Mucosa of gallbladder (tissue), 1 donor: ENCODE measurements around the gene GRAP. TPM values are rescaled to one million over a fixed set of nuclear protein-coding genes. Genes with fewer than 3 reads are reported as not detected.
"Not testable (repeated sequence)": the region's sequence is repeated elsewhere in the genome, so short reads cannot be mapped to it uniquely, and the experiment has no call there.

ENCODE experiments used
- DNase-seq: peaks from one replicate; pipeline ENCODE4 v3.0.0-alpha.2; 2020; ENCODE audit warnings: low spot score
- total RNA-seq: library from RNA; stranded (reverse); gene quantifications from one replicate; pipeline ENCODE4 v1.2.1, GENCODE V29; 2021
- donor health status: DM: no; HTN: no; CAD: no.

GRAP gene
- total RNA-seq, 1 donor from 2014 or later, result 7.8 TPM

DNA sequence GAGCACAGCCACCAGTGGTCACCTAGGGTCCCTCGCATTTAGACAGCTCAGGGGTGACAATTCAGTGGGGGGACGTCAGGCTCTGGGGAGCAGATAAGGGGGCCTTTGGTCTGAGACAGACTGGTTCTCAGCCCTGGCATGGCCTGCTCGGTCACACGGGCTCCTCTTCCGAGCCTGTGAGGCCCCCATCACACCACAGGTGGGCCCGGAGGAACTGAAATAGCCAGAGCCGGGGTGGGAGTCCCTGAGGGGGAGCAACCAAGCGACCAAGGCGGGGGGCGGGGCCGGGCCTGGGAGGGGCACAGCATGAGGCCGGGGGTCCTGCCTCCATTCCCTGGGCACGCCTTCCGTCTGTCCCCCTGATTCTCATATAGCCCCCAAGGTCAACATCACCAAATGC lies 4.4 kb downstream of the GRAP start:
- DNase-seq, result not testable (repeated sequence)

DNA sequence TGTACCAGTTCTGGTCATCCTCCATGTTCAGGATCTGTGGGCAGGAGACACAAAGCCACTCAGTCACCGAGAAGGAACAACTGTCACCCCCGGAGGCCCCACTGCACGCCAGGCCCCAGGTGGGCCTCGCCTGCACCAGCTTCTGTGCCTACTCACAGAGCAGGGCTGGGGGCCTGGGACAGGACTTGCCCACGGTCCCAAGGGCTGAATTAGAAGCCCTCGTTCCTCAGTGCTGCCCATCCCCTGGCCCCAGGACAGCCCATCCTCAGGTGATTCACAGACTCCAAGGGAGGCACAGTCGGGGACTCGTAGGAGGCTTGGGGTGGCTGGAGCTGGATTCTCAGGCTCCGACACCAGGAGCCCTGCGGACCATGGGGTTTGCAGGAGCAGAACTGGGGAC lies 4.9 kb downstream of the GRAP start:
- not testable (repeated sequence) for DNase-seq

DNA sequence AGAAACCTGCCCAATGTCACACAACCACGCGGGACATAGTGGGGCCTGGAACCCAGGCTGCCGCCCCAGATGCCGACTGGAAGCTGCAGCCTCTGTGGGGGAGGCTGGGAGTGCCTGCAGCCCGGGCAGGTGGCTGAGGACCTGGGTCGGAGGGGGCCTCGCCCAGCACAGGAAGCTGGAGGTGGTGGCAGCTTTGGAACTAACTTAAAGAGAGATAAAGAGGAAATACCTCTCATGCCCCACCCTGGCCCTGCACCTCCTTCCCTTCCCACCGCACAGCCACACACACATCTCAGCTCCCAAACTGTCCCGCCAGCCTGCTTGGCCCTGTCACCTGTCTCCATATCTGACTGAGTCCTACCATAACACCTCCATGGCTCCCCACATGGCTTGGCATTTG lies 6.4 kb downstream of the GRAP start:
- not testable (repeated sequence) for DNase-seq

DNA sequence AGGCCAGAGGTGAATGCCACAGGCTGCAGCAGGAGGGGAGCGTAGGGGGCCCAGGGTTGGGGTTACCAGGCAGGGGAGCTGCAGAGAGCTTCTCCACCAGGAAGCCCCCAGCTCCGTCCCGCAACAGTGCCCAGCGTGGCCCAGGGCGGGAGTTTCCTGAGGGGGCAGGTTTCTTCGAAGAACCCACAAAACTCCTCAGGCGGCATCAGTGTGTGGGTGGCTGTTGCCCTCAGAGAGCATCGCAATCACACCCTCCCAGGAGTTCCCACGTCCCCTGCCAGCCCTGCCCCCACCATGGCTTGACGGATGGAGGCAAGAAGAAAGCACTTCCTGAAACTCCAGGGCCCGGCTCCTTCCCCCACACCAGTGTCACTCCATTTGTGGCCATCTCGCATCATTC lies 8.0 kb downstream of the GRAP start:
- DNase-seq, result not testable (repeated sequence)

DNA sequence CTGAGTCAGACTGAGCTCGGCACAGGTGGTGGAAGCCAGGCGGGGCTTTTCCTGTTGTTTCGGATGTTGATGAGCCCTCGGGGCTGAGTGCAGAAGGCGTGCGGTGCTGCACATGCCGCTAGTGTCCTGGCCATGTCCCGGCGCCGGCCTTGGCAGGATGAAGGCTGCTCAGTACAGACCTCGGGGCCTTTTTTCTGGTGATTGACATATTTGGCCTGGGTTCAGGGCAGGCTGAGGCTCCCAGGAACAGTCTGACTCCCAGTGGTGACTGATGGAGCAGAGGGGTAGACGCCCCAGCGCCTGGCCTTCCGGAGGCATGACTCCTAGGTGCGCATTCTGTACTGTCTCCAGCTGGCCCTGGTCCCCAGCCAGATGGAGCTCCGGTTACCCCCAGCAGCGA lies 8.8 kb downstream of the GRAP start:
- DNase-seq, result not testable (repeated sequence)

DNA sequence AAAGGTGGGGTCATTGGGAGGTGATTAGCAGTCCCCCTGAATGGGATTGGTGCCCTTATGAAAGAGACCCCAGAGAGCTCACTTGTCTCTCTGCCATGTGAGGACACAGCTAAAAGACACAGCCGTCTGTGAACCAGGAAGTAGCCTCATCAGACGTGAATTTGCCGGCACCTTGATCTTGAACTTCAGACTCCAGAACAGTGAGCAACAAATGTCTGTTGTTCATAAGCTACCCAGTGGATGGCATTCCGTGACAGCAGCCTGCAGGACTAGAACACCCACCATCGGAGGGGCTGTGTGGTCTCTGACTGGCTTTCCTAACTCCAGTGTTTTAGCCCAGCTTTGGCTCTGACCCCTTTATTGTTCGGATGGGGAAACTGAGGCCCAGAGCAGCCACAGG lies 9.2 kb downstream of the GRAP start:
- not testable (repeated sequence) for DNase-seq

DNA sequence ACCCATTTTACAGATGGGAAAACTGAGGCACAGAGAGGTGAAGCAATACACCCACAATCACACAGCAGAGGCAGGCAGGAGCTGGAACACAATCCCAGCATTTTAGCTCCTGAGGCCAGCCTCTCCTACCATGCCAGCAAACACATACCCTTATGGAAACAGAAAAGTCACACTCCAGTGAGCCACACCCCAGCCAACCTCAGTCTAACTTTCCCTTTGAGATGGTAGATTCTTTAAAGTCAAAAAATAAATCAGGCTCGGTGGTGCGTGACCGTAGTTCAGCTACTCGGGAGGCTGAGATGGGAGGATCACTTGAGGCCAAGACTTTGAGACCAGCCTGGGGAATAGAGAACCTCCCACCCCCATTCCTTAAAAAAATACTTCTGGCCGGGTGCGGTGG lies 10.6 kb downstream of the GRAP start:
- DNase-seq, result not testable (repeated sequence)

DNA sequence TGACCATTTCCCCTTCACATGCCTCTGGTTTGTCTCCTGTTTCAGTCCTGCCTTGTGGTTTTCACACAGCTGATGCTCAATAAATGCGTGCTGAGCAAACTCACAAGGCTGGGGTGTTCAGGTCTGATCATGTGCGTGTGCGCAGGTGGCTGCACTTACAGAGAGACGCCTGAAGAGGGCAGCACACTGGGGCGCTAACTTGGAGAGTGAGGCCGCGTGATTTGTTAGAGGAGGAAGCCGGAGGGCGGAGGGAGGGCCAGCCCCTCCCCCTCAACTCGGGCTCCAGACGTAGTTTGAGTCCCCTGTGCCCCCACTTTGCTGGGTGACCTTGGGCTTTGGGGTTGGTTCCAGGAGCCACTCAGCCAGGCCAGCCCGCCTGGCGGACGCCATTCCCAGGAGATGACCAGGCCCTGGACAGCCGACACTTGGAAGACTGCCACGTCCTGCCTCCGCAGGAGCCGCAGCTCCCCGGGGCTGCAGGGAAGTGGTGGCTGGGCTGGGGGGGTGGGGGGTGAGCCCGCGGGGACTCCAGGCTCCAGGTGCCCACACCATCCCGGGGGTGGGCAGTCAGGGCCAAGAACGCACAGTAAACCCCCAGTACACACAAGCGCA lies 14.3 kb downstream of the GRAP start:
- not testable (repeated sequence) for DNase-seq

DNA sequence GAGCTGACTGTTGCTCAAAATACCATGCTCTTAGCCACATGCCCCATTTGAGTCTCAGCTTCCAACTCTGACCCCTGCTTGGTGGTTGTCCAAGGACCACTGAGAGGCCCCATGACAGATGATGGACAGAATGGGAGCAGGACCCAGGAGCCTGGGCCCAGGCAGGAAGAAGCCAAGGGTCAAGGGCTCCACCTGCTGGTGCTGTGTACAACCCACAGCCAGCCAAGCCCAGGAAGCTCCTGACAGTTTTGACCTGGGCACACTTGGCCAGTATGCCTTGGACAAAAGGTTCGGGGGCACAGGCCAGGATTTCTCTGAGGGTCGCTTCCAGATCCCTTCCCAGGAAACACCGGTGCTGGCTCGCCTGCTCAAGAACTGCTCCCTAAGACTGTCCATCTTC lies 15.0 kb downstream of the GRAP start:
- DNase-seq, result peak; percentile 72

DNA sequence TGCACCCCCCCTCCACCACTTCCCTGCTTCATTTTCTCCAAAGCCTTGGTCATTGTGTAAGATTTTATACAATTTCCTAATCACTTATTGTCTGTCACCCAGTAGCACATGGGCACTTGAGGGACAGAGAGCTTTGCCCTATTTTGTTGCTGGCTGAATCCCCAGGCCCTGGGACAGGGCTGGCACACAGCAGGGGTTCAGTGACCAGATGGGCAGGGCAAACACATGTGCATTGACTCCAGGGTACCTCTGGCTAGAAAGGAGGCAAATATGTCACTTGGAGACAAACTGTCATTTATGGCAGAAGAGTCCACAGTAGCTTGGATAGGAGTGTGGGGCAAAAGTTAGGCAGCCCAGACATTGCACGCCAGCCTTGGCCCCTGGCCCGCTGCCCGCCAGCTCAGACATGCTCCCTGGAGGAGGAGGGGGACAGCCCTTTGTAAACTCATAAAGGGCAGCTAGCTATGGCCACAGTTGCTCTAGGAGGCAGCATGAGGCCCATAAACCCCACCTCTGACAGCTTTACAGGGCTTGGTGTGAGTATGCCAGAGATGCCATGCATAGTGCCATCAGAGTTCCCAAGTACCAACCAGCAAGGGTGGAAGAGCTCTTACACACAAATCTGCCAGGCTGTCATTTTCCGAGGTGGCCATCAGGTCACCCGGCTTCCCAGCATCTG lies 15.8 kb downstream of the GRAP start:
- DNase-seq, result not testable (repeated sequence)

DNA sequence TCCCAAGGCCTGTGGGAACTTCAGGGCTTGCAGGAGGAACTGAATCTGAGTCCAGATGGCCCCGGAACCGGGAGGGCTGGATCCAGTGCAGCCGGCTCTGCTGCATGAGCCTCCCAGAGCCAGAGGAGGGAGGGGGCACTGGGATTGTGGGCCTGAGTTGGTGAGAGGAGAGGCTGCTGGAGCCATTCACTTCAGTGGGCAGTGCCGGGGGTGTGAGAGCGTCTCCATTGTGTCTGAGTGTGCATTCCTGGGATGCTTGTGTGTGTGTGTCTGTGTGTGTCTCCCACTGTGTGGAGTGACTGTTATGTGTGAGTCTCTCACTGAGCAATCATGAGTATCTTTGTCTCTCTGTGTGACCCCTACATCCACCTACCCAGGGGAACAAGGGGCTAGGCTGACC lies 17.0 kb downstream of the GRAP start:
- not testable (repeated sequence) for DNase-seq

DNA sequence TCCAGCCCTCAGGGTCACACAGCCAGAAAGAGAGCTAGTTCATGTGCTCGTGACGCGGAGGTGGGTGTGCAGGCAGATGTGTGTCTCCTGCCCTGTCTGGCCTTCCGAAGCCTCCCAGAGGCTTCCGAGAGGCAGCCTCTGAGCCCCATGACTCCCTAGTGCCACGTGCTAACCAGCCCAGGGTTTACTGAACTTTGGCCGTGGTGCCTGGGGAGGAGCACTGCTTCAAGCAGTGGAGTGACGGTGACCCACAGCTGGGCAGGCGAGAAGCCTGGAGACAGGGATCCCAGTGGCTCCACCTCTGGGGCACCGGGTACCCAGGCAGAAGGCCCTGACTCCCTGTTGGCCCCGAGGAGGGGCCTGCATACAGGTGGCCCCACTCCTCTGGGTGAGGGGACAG lies 18.1 kb downstream of the GRAP start:
- not testable (repeated sequence) for DNase-seq

DNA sequence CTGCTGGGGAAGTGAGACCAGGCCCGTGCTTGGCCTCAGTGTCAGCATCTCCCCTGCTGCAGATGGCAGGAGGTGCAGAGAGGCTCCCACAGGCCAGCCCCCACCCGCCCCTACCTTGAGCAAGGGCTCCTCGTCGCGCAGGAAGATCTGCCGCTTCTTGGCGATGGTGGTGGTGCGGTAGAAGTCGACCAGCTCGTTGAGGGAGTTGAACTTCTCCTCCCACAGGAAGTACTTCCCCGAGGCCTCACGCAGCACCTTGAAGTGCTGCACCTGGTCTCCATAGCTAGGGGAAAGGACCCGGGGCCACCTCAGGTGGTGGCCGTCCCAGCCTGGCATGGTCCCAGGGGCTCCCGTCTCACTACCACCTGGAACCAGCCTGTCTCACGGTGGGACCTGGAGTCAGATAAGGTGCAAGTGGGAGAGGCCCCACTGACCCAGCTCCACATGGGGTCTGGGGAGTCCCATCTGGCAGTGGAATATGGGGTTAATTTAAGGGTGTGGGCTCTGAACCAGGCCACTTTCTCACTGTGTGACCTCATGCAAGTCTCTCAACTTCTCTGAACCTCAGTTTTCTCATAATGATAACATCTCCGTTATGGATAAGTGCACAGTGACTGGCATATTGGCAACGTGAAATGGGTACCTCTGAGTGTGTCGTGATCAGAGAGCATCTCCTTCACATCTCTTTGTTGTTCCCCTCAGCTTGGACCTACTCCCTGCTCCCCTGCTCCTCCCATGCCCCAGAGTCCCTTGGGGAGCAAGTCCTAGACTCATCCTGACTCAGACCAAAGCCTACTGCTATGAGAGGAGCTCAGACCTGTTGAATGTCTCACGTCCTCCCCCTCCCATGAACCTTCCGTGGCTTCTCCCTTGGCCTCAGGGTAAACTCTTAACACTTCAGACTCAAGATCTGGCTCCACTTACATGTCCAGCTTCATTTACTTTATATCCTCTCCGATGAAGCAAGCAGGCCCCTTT lies 22.4 kb downstream of the GRAP start:
- no peak for DNase-seq

DNA sequence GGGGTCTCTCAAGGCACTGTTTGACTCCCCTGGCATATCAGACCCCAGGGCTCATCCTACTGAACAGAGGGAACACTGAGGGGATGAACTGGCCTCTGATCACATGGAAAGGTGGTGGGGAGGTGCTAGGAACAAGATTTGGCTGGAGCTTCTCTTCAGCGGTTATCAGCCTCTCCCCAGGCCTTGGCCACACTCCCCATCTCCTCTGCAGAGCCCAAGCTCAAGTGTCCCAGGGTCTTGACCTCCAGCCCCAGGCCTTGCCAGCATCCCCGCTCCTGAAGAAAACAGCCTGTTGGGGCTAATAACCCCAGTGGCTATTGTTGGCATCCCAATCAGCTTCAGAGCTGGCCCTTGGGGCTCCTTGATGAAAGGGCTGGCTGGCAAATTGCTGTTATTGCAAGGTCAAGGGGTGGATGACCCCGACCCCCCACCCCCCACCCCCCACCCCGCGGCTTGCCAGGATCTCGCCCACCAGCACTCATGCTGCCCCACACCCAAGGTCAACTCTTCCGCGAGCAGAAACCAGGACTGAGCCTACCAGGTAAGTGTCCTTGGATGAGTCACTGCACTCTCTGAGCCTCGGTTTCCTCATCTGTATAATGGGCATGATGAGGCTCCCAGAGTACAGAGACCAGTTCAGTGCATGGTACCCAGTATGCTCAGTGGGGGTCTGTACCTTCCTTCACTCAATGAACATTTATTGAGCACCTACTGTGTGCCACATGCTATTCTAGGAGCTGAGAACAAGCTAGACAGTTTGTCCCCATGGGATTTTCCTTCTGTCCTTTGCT lies 23.4 kb downstream of the GRAP start:
- no peak for DNase-seq

DNA sequence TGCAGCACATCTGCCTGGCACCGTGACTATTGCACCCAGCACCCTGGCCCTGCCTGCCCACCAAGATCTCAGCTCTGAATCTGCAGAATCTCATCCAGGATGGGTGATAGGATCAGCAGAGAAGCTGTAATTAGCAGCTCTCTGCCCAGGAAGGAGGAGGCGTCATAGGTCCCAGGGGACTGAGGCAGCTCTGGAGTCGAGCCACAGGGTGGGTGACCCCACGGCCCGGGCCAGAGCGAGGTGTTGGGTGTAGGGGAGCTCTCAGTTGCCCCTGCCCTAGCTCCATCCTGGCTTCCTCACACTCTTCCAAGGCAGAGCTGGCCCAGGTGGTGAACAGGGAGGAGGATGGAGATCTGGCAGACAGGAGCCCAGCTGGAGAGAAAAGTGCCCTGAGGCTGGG lies 24.0 kb downstream of the GRAP start:
- DNase-seq, result no peak

DNA sequence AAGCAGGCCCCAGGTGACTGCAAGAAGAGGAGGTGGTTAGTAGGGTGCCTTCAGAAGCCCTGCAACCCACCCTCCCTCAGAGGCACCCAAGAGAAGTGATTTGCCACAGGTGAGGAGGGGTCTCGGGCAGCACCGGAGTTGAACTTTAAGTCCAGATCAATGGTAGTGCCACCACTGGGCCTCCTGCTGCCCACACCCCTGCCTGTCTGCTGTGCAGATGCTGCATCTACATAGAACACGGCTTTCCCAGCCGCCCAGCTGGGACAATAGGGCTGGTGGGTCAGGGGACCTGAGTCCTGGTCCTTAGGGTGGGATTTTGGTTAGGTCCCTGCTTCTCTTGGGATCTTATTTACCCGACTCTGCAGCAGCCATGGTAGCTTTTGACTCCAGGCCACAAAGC lies 24.6 kb downstream of the GRAP start:
- DNase-seq, result no peak

DNA sequence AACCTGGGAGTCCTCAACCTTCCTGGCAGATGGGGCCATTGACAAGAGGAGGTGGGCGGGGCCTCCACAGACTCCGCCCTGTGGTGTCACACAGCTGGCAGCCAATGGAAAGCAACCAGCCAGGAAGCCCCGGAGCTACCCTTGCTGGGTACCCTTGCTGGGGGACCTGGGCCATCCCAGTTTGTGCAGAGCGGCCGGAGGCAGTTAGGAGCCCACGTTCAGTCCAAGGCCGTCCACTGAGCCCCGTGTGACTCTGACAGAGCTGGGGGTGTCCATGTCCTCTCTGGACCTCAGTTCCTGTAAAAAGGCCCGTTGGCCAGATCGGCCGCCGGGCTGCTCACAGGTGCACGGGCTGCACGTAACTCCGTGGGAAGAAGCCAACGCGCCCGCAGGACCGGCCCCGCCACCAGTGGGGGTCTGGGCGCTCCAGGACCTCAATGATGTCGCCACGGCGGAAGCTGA lies 25.1 kb downstream of the GRAP start:
- no peak for DNase-seq

DNA sequence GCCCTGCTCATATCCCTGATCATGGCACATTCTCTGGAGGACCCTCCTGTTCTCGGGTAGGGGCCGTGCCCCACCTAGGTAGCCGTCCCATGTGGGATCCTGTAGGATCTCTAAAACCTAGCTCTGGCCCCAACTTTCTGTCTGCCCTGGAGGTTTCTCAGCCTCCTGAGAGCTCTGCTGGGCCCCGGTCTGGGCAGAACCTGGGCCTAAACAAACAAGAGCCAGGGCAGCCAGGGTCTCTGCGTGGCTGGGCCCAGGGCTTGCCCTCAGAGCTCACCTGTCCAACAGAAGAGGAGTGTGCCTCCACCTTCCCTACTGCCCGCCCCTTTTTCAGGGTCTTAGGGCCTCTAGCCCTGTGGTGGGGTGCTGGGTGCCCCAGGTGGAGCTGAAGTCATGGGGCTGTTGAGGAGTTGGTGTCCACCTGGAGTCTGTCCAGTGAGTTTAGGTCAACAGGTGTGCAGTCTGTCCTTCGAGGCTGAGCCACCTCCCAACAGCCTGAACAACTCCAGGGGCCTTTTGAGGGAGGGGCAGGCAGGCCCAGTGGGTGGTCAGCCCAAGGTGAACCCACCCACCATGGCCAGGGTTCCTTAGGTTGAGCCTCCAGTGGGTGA lies 25.6 kb downstream of the GRAP start:
- DNase-seq, result not testable (repeated sequence)

DNA sequence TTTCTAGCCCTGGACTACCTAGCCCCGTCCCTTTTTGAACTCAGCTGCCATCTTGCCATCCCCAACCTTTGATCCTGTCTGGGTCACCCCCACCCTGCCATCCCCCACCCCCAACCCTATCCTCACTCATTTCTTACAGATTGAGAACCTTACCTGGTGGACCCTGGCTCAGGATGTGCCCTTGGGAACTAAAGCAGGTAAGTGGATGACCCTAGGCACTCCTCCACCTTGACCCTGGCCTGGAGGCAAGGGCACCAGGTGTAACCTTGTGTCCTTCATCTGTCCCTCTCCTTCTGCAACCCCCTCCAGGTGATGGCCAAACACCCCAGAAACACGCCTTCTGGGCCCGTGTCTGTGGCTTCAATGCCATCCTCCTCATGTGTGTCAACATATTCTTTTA lies 26.7 kb downstream of the GRAP start:
- DNase-seq, result no peak

DNA sequence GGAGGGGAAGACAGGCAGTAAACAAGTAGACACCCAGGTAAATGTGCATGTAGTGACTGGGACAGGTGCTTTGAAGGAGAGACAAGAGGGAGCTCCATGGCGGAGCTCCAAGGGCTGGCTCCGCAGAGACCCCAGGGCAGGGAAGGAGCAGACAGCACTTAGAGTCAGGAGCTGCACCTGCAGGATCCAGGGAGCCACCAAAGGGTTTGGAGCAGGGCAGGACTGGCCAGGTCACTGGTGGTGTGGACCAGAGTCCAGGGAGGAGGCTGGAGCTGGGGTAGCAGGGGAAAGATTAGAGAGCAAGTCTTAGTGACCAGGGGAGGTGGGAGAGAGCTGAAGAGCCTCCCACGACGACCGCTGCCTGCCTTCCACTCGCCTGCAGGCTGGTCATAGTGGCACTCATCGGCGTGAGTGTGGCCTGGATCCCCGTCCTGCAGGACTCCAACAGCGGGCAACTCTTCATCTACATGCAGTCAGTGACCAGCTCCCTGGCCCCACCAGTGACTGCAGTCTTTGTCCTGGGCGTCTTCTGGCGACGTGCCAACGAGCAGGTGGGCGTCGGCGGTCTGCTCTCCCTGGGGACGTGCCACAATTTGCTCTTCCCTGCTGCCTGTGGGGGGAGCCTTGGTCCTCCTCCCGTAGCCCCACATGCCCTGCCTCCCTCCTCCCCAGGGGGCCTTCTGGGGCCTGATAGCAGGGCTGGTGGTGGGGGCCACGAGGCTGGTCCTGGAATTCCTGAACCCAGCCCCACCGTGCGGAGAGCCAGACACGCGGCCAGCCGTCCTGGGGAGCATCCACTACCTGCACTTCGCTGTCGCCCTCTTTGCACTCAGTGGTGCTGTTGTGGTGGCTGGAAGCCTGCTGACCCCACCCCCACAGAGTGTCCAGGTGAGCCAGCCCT lies 27.5 kb downstream of the GRAP start:
- DNase-seq, result no peak
